Stimulated activated CD4-positive, alpha-beta T cell treated with anti-CD3 and anti-CD28 coated beads, Interleukin-2, amount 100 ng/mL, for 4 hours (primary cell): Measurements from ENCODE around the gene REG1B.
"Not testable (repeated sequence)": the region's sequence is repeated elsewhere in the genome, so short reads cannot be mapped to it uniquely, and the experiment has no call there.

ENCODE experiments used
- DNase-seq: peaks from one replicate; pipeline ENCODE4 v3.0.0-alpha.2; 2020; ENCODE audit warnings: low read depth

REG1B gene

GRCh38 chr2:79084495-79085135 lies 3.2 kb downstream of the REG1B start:
- DNase-seq: no peak

- no peak for DNase-seq
Measured at GRCh38 chr2:79083597-79084251, 4.1 kb downstream of the REG1B start.

DNA sequence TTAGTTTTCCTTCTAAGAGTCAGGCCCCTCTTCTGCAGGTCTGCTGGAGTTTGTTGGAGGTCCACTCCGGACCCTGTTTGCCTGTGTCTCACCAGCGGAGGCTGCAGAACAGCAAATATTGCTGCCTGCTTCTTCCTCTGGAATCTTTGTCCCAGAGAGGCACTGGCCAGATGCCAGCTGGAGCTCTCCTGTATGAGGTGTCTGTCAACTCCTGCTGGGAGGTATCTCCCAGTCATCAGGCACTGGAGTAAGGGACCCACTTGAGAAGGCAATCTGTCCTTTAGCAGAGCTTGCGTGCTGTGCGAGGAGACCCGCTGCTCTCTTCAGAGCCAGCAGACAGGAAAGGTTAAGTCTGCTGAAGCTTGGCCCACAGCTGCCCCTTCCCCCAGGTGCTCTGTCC lies 4.8 kb downstream of the REG1B start:
- no peak for DNase-seq

DNA sequence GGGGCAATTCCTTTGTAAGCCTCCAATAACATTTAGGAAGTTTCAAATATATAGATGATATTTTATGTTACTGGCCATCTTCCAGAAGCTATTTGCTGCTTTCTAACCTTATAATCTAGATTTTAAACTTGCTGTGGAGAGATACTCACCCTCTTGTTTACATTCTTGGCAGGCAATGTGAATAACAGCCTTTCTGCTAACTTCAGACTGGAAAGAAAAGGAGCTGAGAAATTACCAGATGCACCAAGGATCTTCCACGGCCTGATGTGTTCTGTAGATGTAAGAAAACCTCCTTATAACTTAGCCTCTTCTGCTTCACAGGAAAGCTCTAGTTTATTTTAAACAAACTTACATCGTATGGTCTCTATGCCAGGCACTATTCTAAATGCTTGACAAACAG lies 16.7 kb downstream of the REG1B start:
- no peak for DNase-seq

DNA sequence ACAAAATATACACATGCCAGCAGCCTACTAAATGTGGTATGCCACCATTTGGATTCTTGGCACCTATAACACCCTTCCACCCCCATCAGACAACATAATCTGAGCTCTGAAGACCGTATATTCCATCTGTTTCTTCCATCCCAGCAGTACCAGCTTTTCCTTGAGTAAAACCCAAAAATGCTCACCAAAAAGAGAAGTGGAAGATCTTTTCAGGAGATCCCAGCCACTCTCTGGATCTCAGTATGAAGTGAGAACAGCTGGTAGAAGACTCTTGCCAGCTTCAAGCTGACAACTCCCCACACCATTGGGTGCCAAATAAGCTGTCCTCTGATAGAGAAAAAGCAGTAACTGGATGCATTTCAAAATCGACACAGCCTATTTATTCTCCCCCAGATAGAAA lies 22.6 kb downstream of the REG1B start:
- no peak for DNase-seq

DNA sequence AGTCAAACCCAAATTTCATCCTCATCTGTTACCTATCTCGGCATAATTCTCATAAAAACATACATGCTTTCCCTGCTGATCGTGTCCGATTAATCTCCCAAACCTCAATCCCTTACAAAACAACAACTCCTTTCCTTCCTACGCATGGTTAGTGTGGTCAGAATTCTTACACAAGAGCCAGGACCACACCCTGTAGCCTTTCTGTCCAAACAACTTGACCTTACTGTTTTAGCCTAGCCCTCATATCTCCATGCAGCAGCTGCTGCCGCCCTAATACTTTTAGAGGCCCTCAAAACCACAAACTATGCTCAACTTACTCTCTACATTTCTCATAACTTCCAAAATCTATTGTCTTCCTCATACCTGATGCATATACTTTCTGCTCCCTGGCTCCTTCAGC lies 33.0 kb downstream of the REG1B start:
- not testable (repeated sequence) for DNase-seq

- not testable (repeated sequence) for DNase-seq
Measured at GRCh38 chr2:79053486-79053885, 34.3 kb downstream of the REG1B start.

- DNase-seq: no peak
Measured at GRCh38 chr2:79041032-79041448, 46.8 kb downstream of the REG1B start.

DNA sequence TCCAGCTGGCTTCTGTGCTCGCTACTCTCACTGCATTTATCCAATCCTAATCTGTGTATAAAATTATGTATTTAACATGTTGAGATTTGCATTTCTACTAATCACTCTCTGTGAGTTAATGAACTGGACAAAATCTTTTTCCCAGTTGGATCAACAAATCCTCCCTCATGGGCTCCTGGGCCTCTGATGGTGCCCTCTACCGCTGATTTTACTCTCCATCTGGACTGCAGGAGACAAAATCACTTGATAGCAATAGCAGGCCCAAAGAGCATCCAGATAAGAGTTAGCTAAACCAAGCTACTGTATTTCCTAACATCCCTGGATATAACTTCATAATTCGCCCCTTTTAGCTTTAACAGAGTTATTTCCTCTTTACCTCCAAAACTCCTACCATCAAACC lies 47.8 kb downstream of the REG1B start:
- DNase-seq: no peak
